ENCODE measurements around the gene SBNO2. TPM values are rescaled to one million over a fixed set of nuclear protein-coding genes. Genes with fewer than 3 reads are reported as not detected.

SBNO2 gene
- total RNA-seq, 1 donor from 2014 or later: 125 TPM

DNA sequence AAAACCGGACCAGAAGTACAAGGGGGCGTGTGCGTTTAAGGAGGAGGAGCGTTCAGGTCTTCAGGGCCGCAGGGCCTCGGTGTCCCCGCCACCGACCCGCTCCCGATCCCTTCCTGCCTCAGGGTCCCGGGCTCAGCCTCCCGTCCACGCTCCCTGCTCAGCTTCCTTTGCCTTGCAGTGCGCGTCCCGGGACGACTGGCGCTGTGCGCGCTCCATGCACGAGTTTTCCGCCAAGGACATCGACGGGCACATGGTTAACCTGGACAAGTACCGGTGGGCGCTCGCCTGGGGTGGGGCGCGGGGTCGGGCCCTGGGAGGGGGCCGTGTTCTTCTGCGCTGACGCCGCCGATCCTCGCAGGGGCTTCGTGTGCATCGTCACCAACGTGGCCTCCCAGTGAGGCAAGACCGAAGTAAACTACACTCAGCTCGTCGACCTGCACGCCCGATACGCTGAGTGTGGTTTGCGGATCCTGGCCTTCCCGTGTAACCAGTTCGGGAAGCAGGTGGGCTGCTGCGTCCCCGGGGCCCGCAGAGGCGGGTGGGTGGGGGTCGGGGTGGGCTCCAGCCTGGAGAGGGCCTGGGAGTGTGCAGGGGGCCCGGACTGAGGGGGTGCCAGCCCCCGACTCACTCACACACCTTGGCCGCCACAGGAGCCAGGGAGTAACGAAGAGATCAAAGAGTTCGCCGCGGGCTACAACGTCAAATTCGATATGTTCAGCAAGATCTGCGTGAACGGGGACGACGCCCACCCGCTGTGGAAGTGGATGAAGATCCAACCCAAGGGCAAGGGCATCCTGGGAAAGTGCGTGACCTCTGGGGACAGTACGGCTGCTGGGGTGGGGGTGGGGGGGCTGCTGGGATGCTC lies 68.8 kb downstream of the SBNO2 start:
- no peak for ATAC-seq
- no peaks in the 10 kb centered on the region for H3K9me3 ChIP-seq
- peak overlapping the region; percentile 74 for H3K4me3 ChIP-seq
- H3K36me3 ChIP-seq: peaks cover 41% of the 10 kb centered on the region
- DNase-seq: peak; percentile 80
- no peaks in the 10 kb centered on the region for H3K27me3 ChIP-seq
- H3K27ac ChIP-seq: peak overlapping the region; percentile 96
- H3K4me1 ChIP-seq: peaks cover 45% of the 10 kb centered on the region
- intact Hi-C loops (cut with DNase I): no loop called here
- TF ChIP-seq, protein P1, sequence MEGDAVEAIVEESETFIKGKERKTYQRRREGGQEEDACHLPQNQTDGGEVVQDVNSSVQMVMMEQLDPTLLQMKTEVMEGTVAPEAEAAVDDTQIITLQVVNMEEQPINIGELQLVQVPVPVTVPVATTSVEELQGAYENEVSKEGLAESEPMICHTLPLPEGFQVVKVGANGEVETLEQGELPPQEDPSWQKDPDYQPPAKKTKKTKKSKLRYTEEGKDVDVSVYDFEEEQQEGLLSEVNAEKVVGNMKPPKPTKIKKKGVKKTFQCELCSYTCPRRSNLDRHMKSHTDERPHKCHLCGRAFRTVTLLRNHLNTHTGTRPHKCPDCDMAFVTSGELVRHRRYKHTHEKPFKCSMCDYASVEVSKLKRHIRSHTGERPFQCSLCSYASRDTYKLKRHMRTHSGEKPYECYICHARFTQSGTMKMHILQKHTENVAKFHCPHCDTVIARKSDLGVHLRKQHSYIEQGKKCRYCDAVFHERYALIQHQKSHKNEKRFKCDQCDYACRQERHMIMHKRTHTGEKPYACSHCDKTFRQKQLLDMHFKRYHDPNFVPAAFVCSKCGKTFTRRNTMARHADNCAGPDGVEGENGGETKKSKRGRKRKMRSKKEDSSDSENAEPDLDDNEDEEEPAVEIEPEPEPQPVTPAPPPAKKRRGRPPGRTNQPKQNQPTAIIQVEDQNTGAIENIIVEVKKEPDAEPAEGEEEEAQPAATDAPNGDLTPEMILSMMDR (IDR thresholded peaks at IDR 0.05): no peak

DNA sequence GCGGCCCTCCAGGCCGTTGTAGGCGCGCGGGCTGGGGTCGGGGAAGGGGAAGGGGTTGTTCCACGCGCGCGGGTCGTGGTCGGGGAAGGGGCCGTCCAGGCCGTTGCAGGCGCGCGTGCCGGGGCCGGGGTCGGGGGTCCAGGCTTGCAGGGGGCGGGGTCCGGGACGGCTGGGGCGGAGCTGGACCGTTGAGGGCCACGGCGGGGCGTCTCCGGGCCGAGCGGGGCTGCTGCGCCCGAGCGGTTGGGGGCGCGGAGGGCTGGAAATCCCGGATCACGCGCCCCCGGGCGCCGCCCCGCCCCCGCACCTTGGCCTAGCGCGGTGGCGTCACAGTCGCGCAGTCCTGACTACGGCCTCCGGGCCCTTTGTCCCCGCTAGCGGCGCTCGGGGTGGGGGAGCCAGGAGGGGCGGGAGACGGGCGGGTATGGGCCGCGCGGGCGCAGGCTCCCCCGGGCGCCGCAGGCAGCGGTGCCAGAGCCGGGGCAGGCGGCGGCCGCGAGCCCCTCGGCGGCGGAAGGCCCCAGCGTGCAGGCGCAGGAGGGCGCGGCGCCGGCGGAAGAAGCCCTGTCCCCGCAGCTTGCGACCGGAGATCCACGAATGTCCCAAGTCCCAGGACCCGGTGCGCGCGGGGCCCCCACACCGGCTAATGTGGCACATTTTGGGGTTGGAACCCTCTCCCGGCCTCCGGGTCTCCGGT lies 69.6 kb downstream of the SBNO2 start:
- peaks cover 49% of the 10 kb centered on the region for H3K4me1 ChIP-seq
- intact Hi-C loops (cut with DNase I): no loop called here
- peak; percentile 93 for DNase-seq
- peak overlapping the region; percentile 96 for H3K27ac ChIP-seq
- TF ChIP-seq, protein P1 (IDR thresholded peaks at IDR 0.05): no peak
- ATAC-seq: peak; percentile 58
- H3K27me3 ChIP-seq: no peaks in the 10 kb centered on the region
- peaks cover 33% of the 10 kb centered on the region for H3K36me3 ChIP-seq
- H3K4me3 ChIP-seq: peak overlapping the region; percentile 74
- H3K9me3 ChIP-seq: no peaks in the 10 kb centered on the region

DNA sequence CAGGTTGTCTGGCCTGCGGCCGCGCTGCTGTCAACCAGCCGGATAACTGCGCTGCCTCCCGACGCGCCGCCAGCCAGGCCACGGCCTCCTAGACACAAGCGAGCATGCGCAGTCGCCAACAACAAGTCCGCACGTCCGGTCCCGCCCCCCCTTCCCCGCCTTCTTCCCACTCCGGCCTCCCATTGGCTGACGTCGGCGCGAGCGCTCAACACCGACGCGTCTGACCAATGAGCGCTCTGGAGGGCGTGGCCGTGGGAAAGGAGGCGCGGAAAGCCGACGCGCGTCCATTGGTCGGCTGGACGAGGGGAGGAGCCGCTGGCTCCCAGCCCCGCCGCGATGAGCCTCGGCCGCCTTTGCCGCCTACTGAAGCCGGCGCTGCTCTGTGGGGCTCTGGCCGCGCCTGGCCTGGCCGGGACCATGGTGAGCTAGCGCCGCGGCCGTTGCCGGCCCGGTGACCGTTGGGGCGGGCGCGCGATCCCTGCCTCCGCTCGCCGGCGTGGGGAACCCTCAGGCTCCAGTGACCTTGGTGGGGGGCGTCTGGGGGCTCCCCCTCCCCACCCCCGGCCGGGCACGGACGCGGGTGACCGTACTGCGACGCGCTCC lies 70.3 kb downstream of the SBNO2 start, which contains the start of gene GPX4:
GPX4 (plus strand) TSS at position 287 of the 603 bp plus-strand sequence; CDS start at position 337, 50 bp downstream.
- Histone ChIP-seq H3K4me3 (peak within 1 kb of the TSS; percentile 74), H3K9me3 (no peaks in the 10 kb centered on the region), H3K27ac (peak within 1 kb of the TSS; percentile 96), H3K4me1 (peaks cover 55% of the 10 kb centered on the region), H3K36me3 (peaks cover 26% of the 10 kb centered on the region), H3K27me3 (no peaks in the 10 kb centered on the region)
- intact Hi-C loops (cut with DNase I): no loop called here
- TF ChIP-seq, protein P1 (IDR thresholded peaks at IDR 0.05): no peak
- ATAC-seq: peak; percentile 87
- DNase-seq: peak; percentile 100

DNA sequence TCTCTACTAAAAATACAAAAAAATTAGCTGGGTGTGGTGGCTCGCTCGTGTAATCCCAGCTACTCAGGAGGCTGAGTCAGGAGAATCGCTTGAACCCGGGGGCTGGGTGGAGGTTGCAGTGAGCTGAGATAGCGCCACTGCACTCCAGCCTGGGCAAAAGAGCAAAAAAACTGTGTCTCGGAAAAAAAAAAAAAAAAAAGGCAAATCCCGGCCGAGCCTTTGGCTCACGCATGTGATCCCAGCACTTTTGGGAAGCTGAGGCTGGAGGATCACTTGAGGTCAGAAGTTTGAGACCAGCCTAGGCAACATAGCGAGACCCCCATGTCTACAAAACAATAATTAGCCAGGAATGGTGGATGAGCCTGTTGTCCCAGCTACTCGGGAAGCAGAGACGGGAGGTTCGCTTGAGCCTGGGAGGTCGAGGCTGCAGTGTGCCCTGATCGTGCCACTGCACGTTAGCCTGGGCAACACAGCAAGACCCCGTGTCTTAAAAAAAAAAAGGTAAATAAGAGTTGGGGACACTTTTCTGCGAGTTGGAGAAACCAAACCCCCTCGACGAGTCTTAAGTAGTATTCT lies 70.8 kb downstream of the SBNO2 start:
- Histone ChIP-seq H3K36me3 (peaks cover 23% of the 10 kb centered on the region), H3K9me3 (no peaks in the 10 kb centered on the region), H3K4me1 (peaks cover 60% of the 10 kb centered on the region), H3K27me3 (no peaks in the 10 kb centered on the region), H3K4me3 (peak overlapping the region; percentile 39), H3K27ac (peak overlapping the region; percentile 96)
- ATAC-seq: no peak
- intact Hi-C loops (cut with DNase I): no loop called here
- DNase-seq: no peak
- TF ChIP-seq, protein P1 (IDR thresholded peaks at IDR 0.05): no peak

DNA sequence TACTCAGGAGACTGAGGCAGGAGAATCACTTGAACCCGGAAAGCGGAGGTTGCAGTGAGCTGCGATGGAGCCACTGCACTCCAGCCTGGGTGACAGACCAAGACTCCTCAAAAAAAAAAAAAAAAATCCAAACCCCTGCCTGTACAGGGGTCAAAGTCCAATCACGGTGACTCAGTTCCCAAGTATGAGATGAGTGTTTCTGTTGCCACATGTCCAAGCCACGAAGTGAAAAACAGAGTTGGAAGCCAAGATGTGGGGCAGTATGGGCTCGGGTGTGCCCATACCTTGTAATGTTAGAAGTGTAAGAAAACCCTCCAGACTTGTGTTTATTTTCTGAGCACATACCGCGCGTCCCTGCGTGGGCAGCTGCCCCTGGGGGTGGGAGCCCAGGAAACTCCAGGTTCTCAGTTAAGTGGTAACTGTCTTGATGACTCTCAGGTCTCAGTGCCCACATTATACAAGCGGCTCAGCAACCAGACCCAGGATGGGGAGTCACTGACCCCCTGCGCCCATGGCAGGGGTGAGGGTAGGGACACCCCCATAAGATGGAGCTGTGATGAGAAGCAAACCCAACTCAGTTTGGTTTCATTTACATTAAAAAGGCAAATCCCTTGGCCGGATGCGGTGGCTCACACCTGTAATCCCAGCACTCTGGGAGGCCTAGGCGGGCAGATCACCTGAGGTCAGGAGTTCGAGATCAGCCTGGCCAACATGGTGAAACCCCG lies 71.5 kb downstream of the SBNO2 start:
- Histone ChIP-seq H3K4me3 (no peak overlapping the region), H3K9me3 (no peaks in the 10 kb centered on the region), H3K36me3 (peaks cover 17% of the 10 kb centered on the region), H3K27ac (peak overlapping the region; percentile 96), H3K4me1 (peaks cover 60% of the 10 kb centered on the region), H3K27me3 (no peaks in the 10 kb centered on the region)
- no peak for DNase-seq
- ATAC-seq: no peak
- TF ChIP-seq, protein P1 (IDR thresholded peaks at IDR 0.05): no peak
- intact Hi-C loops (cut with DNase I): no loop called here
